GM21515 (cell line): ENCODE results near the gene MPPED1.

ENCODE experiments used
- ATAC-seq: cut with Tn5 transposase; IDR thresholded peaks from one replicate; pipeline ENCODE4 v1.9.1; 2021; ENCODE audit not compliant: unreplicated experiment

MPPED1 gene

DNA sequence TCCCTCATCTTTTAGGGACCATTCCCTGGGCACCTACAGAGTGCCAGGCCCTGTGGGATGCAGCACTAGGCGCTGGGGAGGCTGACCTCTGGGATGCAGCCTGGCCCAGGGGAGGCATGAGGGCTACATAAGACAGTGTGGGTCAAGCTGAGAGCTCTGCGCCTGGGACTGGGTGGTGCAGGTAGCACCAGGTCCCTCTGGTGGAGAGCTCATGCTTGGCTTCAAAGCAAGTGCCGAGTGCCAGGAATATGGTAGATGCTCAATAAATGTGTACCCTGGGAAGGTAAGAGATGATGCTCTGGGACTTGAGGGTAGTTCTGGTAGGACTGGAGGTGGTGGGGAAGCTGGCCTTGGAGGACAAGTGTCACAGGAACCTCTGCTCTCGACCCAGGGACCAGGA, 2.0 kb upstream of the MPPED1 start:
- no peak for ATAC-seq

DNA sequence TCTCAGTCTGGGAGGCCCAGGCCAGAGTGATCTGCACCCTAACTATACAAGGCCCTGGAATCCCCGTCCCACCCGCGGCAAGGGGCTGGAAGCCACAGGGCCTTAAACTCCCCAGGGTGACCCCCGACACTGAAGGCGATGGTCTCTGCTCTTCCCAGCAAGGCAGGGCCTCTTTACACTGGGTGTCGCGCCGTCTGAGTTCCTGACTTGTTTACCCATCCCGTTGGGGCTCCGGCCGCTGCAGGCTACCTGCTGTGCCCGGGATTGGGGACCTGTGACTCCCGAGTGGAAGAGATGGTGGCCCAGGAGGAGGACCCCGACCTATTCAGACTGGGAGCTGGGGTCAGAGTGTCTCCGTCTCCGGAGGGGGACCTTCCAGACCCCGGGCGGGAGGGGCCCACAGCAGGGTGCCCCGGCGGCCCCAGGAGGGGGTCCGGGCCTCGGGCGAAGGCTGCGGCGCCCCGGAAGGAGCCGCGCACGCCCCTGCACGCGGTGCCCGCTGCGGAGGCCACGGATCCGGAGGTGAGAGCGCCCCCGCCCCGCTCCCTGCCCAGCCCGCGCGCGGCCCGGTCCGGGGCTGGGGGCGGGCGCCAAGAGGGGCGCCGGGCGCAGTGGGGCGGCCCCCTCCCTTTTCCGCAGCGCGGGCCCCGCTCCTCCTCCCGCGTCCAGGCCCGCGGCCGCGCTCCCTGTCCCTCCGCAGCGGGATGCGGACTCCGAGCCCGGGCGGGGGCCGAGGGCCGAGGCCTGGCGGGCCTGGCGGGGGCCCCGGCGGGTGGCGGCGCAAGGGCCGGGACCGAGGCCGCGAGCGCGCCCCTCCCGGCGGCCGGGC, 560 bp upstream of the MPPED1 start:
- no peak for ATAC-seq

- ATAC-seq = no peak
These were observed 1.3 kb downstream of the MPPED1 start for GRCh38 chr22:43412808-43413795.

DNA sequence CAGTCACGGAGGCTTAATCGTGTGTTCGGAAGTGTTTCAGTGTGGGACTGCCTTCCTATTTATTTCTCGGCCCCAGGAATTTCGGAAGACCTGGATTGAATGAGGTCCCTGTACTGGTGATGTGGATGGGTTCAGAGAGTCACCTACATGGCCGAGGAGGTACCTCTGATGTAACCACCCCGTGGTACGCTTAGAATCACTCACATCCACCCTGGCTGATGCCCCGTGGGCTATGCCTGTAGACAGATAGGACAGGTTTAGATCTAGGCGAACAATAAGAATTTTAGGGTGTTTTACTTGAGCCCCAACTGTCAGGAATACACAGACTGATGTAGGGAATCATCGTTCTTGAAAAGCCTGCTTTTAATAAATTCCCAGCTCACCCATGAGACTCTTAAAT, 2.0 kb downstream of the MPPED1 start:
- ATAC-seq = no peak

GRCh38 chr22:43415681-43416080, 3.9 kb downstream of the MPPED1 start:
- no peak for ATAC-seq

DNA sequence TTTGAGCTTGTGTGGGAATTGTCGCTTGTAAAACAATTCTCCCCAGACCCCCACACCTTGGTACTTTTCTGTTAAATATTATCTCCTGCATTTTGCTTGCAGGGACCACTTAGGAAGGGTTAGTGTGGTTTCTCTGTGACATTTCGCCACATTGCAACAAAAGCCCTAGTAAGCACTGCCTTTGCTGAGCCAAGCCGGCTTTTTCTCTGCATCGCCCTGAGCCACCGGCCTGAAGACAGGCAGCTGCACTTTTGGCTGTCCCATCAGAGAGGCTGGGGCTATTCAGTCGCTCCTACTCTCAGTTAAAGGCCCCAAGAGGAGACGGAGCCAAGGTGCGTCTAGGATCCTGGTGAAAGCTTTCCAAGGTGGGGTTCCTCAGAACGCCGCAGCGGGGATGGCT, 5.7 kb downstream of the MPPED1 start:
- no peak for ATAC-seq

GRCh38 chr22:43418079-43418825, 6.4 kb downstream of the MPPED1 start:
- no peak for ATAC-seq

- ATAC-seq = no peak
These were observed 7.7 kb downstream of the MPPED1 start for GRCh38 chr22:43419371-43420080.

- ATAC-seq = no peak
These were observed 9.3 kb downstream of the MPPED1 start for GRCh38 chr22:43421046-43421665.

- no peak for ATAC-seq
These were observed 10.3 kb downstream of the MPPED1 start for GRCh38 chr22:43421914-43422615.

GRCh38 chr22:43423046-43423445, 11.2 kb downstream of the MPPED1 start:
- ATAC-seq = no peak

- ATAC-seq = no peak
These were observed 12.4 kb downstream of the MPPED1 start for GRCh38 chr22:43424201-43424600.

DNA sequence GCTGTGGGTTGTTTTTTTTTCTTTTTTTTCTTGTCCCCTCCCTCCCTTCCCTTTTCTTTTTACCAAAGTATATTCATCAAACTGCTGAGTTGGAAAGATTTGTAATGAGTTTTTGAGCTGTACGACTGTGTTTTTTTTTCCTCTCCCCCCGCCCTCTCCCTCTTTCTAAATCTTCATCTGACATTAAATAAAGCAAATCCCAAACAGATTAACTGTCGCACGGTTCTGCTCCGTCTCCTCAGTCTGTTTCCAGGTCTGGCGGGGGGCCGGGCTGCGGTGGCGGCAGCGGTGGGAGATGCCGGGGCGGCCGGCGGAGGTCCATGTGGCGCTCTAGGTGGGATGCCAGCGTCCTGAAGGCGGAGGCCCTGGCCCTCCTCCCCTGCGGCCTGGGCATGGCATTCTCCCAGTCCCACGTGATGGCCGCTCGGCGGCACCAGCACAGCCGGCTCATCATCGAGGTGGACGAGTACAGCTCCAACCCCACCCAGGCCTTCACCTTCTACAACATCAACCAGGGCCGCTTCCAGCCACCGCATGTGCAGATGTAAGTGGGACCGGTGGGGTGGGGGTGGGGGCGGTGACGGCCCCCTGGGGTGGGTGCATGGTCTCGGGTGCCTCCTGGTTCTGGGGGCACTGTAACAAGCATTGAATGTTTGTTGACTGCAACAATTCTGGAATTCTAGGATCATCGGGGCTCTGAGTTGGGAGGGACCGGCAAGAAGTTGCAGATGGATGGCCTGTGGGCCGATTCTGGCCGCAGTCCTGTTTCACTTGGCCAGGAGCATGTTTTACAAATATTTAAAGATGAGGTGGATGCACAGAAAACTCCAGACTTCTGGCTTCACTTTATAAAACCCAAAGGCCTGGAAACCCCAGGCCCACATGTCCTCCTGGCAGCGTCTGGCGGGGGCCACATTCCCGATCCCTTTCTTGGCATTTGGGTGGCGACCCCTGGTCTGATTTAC, 13.1 kb downstream of the MPPED1 start:
- no peak for ATAC-seq

- no peak for ATAC-seq
These were observed 14.4 kb downstream of the MPPED1 start for GRCh38 chr22:43425976-43426785.

- no peak for ATAC-seq
These were observed 15.0 kb downstream of the MPPED1 start for GRCh38 chr22:43426816-43427215.

DNA sequence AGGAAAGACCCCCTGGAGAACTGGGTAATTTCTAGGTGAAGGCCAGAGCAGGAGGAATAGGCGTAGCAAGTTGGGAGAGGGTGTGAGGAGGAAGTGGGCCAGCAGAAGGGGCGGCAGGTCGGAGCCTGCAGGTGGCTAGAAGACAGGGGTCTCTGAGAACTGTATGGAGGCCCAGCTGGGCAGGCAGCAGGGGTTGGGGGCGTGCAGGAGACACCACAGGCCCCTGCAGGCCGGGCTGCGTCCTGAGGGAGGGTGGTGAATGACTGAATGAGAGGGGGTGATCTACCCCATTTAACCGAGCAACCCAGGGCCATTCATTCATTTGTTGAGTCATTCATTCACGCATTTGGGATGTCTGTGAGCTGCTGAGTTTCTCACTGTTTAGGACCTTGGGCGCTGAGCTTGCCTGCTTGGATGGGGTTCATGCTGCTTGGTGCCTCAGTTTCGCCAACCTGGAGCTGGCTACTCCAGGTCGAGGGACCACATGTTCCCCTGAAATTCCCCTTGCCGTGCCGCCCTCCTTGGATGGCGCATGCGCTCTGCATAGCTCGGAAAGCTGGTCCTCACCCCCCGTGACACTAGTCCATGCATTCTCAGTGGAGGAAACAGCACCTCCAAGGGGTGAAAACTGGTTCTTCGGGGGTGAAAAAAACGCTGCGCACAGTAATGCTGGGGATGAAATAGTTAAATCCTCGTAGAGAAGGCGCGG, 15.6 kb downstream of the MPPED1 start:
- no peak for ATAC-seq

- ATAC-seq = no peak
These were observed 16.2 kb downstream of the MPPED1 start for GRCh38 chr22:43428005-43428485.
